OCI-LY1 (cell line): ENCODE measurements around the gene DEXI.

ENCODE experiments used
- H2AFZ ChIP-seq: fragments of 200-600 bp; sonication (generic), shearing (Covaris generic); 2 replicates; pipeline ENCODE4 v1.6.0; 2014; ENCODE audit warnings: antibody characterized with exemption, mild to moderate bottlenecking, low read length
- H3F3A ChIP-seq: fragments of 200-600 bp; sonication (generic), shearing (Covaris generic); 2 replicates; pipeline ENCODE4 v1.6.0; 2014; ENCODE audit warnings: mild to moderate bottlenecking, antibody characterized with exemption, low read length, moderate library complexity; ENCODE audit not compliant: insufficient read depth
- H3K27ac ChIP-seq: fragments of 200-600 bp; sonication (generic); 2 replicates; pipeline ENCODE4 v1.5.1; 2014; ENCODE audit warnings: low read length, mixed run types, mild to moderate bottlenecking, low read depth; ENCODE audit not compliant: poor library complexity, severe bottlenecking
- H3K27me3 ChIP-seq: fragments of 200-600 bp; sonication (generic); 2 replicates; pipeline ENCODE4 v1.6.0; 2014; ENCODE audit warnings: antibody characterized with exemption, mild to moderate bottlenecking, low read length, moderate library complexity; ENCODE audit not compliant: insufficient read depth
- H3K36me3 ChIP-seq: fragments of 200-600 bp; sonication (generic); 2 replicates; pipeline ENCODE4 v1.6.1; 2014; ENCODE audit warnings: mild to moderate bottlenecking, antibody characterized with exemption, low read length, moderate library complexity, mixed read lengths; ENCODE audit not compliant: insufficient read depth
- H3K4me1 ChIP-seq: fragments of 200-600 bp; sonication (generic); 2 replicates; pipeline ENCODE4 v1.5.1; 2014; ENCODE audit warnings: mild to moderate bottlenecking, low read length, moderate library complexity; ENCODE audit not compliant: insufficient read depth, severe bottlenecking
- H3K4me2 ChIP-seq: fragments of 200-600 bp; sonication (generic), shearing (Covaris generic); 2 replicates; pipeline ENCODE4 v1.6.1; 2014; ENCODE audit warnings: low read length
- H3K4me3 ChIP-seq: fragments of 200-600 bp; sonication (generic); 2 replicates; pipeline ENCODE4 v1.5.1; 2014; ENCODE audit warnings: low read length, low read depth, mild to moderate bottlenecking, mixed read lengths; ENCODE audit not compliant: poor library complexity, severe bottlenecking
- H3K79me2 ChIP-seq: fragments of 200-600 bp; shearing (Covaris generic); 2 replicates; pipeline ENCODE4 v1.6.1; 2016; ENCODE audit warnings: mixed run types, low read length, mixed read lengths; ENCODE audit not compliant: insufficient read depth
- H3K9ac ChIP-seq: fragments of 200-600 bp; sonication (generic), shearing (Covaris generic); 2 replicates; pipeline ENCODE4 v1.6.1; 2014; ENCODE audit warnings: mild to moderate bottlenecking, low read length, mixed read lengths
- H3K9me2 ChIP-seq: fragments of 200-600 bp; sonication (generic), shearing (Covaris generic); 2 replicates; pipeline ENCODE4 v1.6.1; 2014; ENCODE audit warnings: low read depth, mild to moderate bottlenecking, low read length, mixed read lengths
- H3K9me3 ChIP-seq: fragments of 200-600 bp; shearing (Covaris generic); 2 replicates; pipeline ENCODE4 v1.6.1; 2014; ENCODE audit warnings: low read length, mixed read lengths
- H4K20me1 ChIP-seq: fragments of 200-600 bp; sonication (generic), shearing (Covaris generic); 2 replicates; pipeline ENCODE4 v1.6.0; 2016; ENCODE audit warnings: mild to moderate bottlenecking, low read length; ENCODE audit not compliant: insufficient read depth
- EZH2 ChIP-seq: fragments of 200-600 bp; sonication (generic), shearing (Covaris generic); IDR thresholded peaks from 2 replicates; pipeline ENCODE4 v1.8.0; 2017; ENCODE audit warnings: borderline replicate concordance, mixed run types, mild to moderate bottlenecking, antibody characterized with exemption, low read length, moderate library complexity, mixed read lengths
- TF ChIP-seq, protein P1 (sequence below): fragments of 200-600 bp; sonication (generic), shearing (Covaris generic); IDR thresholded peaks from 2 replicates; pipeline ENCODE4 v1.5.1; 2017; ENCODE audit warnings: mild to moderate bottlenecking, antibody characterized with exemption, low read length, moderate library complexity, mixed read lengths

Gene DEXI

DNA sequence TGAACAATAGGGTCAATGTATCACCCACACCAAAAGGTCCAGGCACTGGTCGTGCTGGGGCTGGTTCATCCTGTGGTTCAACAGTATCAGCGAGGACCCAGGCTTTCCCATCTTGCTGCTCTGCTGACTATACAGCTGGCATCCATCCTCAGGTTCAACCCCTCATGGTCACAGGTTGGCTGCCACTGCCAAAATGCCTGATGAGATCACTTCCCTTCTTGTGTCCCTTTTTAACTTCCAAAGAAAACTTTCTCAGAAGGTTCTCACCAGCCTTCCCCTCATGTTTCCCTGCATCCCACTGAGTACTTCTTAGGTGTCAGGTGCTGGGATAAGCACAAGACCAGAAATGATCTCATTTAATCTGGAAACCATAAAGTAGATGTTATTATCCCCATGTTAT lies 27.8 kb upstream of the DEXI start:
- Histone ChIP-seq H3K27me3 (no peaks in the 10 kb centered on the region), H2AFZ (no peak overlapping the region), H3K79me2 (no peaks in the 10 kb centered on the region), H3K4me3 (no peak overlapping the region), H3K9me3 (no peaks in the 10 kb centered on the region), H3K4me2 (no peak overlapping the region), H4K20me1 (no peaks in the 10 kb centered on the region), H3K9ac (no peak overlapping the region), H3K27ac (no peak overlapping the region), H3K36me3 (peaks cover 50% of the 10 kb centered on the region; the same call in 1 of the 2 replicates), H3F3A (no peaks in the 10 kb centered on the region), H3K9me2 (no peaks in the 10 kb centered on the region), H3K4me1 (peaks cover 11% of the 10 kb centered on the region)
- TF ChIP-seq, protein P1, sequence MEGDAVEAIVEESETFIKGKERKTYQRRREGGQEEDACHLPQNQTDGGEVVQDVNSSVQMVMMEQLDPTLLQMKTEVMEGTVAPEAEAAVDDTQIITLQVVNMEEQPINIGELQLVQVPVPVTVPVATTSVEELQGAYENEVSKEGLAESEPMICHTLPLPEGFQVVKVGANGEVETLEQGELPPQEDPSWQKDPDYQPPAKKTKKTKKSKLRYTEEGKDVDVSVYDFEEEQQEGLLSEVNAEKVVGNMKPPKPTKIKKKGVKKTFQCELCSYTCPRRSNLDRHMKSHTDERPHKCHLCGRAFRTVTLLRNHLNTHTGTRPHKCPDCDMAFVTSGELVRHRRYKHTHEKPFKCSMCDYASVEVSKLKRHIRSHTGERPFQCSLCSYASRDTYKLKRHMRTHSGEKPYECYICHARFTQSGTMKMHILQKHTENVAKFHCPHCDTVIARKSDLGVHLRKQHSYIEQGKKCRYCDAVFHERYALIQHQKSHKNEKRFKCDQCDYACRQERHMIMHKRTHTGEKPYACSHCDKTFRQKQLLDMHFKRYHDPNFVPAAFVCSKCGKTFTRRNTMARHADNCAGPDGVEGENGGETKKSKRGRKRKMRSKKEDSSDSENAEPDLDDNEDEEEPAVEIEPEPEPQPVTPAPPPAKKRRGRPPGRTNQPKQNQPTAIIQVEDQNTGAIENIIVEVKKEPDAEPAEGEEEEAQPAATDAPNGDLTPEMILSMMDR = no peak
- no peak for TF ChIP-seq EZH2

DNA sequence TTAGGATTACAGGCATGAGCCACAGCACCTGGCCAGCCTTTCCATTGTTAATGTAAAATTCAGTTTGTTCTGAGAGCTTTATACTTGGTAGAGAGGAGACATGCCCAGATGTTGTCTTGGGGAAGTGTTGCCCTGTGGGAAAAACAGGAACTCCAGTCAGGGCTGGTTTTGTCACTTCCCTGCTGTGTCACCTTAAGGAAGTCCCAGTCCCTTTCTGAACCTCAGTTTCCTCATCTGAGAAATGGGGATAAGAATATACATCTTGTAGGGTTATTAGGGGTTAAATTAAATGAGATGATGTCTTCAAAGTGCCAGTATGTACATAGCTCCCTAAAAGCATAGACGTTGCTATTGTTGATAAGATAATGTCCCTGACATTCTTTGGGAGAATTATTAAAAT lies 27.3 kb upstream of the DEXI start:
- no peak overlapping the region for H3K27ac ChIP-seq
- H3K9me2 ChIP-seq = no peaks in the 10 kb centered on the region
- no peak overlapping the region for H3K9ac ChIP-seq
- no peaks in the 10 kb centered on the region for H4K20me1 ChIP-seq
- no peaks in the 10 kb centered on the region for H3K27me3 ChIP-seq
- H3K4me1 ChIP-seq = peaks cover 16% of the 10 kb centered on the region
- H3K9me3 ChIP-seq = no peaks in the 10 kb centered on the region
- no peak overlapping the region for H3K4me2 ChIP-seq
- TF ChIP-seq, protein P1 = no peak
- peaks cover 50% of the 10 kb centered on the region; the same call in 1 of the 2 replicates for H3K36me3 ChIP-seq
- H3K4me3 ChIP-seq = no peak overlapping the region
- H3F3A ChIP-seq = no peaks in the 10 kb centered on the region
- H2AFZ ChIP-seq = no peak overlapping the region
- H3K79me2 ChIP-seq = no peaks in the 10 kb centered on the region

DNA sequence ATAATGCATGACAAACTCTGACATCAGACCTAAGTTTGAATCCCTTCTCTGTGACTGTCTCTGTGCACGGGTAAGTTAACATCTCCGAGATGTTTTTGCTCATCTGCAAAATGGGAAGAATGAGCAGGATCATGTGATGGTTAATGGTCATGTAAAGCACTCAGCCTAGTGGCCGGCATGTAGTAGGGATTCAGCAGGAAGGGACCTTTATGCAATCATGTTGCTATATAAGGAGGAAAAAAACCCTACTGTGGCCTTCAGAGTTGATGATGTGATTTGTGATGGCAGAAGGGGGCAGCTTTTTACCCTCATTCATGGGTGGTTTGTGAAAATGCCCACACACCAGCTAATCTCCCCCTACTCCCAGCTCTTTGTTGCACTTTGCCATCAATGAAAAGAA lies 26.2 kb upstream of the DEXI start:
- no peak overlapping the region for H3K9ac ChIP-seq
- H3K79me2 ChIP-seq = no peaks in the 10 kb centered on the region
- no peak overlapping the region for H3K4me2 ChIP-seq
- peaks cover 45% of the 10 kb centered on the region; the same call in 1 of the 2 replicates for H3K36me3 ChIP-seq
- TF ChIP-seq, protein P1 = no peak
- TF ChIP-seq EZH2 = no peak
- H2AFZ ChIP-seq = no peak overlapping the region
- H3K4me3 ChIP-seq = no peak overlapping the region
- H4K20me1 ChIP-seq = no peaks in the 10 kb centered on the region
- no peaks in the 10 kb centered on the region for H3F3A ChIP-seq
- H3K9me2 ChIP-seq = no peaks in the 10 kb centered on the region
- H3K27ac ChIP-seq = no peak overlapping the region
- no peaks in the 10 kb centered on the region for H3K27me3 ChIP-seq
- H3K9me3 ChIP-seq = no peaks in the 10 kb centered on the region
- H3K4me1 ChIP-seq = peaks cover 25% of the 10 kb centered on the region
